Common myeloid progenitor, CD34-positive (primary cell): ENCODE data around the gene SRSF1.

Source experiments
- CTCF ChIA-PET: fragments of 350-600 bp; sonication (Branson Sonifier 250); formaldehyde crosslinking; loops from one replicate; lab custom pipeline; 2021; ENCODE audit warnings: antibody characterized with exemption; lab: Charles Lee
- POLR2A ChIA-PET: fragments of 350-600 bp; sonication (Branson Sonifier 250); formaldehyde crosslinking; loops from one replicate; lab custom pipeline; 2021; ENCODE audit warnings: antibody characterized with exemption; lab: Charles Lee
- DNase-seq, 3 donors: peaks; one replicate each; pipeline versions ENCODE4 v3.0.0 to v3.0.0-alpha.2; 2013
- H3K27ac ChIP-seq, 2 experiments: 1 replicate in 1 of 2; 2 replicates in 1 of 2; pipeline ENCODE4 v1.7.0; 2013; ENCODE audit warnings: inconsistent platforms in 2 of 2, low read length in 2 of 2, mild to moderate bottlenecking in 2 of 2, low read depth in 1 of 2, moderate library complexity in 1 of 2; ENCODE audit not compliant: severe bottlenecking in 2 of 2, insufficient read depth in 1 of 2, poor library complexity in 1 of 2
- H3K27me3 ChIP-seq, 5 experiments: replicated peaks in 2 of 5; 1 replicate in 3 of 5; 2 replicates in 2 of 5; pipeline versions ENCODE4 v1.6.1 to v1.7.0; 2013; ENCODE audit warnings: low read length in 4 of 5, mild to moderate bottlenecking in 2 of 5, moderate library complexity in 2 of 5, inconsistent platforms in 1 of 5; ENCODE audit not compliant: insufficient read depth in 5 of 5, control insufficient read depth in 4 of 5
- H3K36me3 ChIP-seq, 4 experiments: 1 replicate in 2 of 4; 2 replicates in 2 of 4; pipeline versions ENCODE4 v1.6.1 to v1.7.0; 2013; ENCODE audit warnings: low read length in 3 of 4, control low read depth in 1 of 4, mild to moderate bottlenecking in 1 of 4; ENCODE audit not compliant: control insufficient read depth in 4 of 4, insufficient read depth in 4 of 4
- H3K4me1 ChIP-seq, 4 experiments: 1 replicate in 3 of 4; 2 replicates in 1 of 4; pipeline versions ENCODE4 v1.6.1 to v1.7.1; 2013; ENCODE audit warnings: low read length in 3 of 4, mild to moderate bottlenecking in 3 of 4, control low read depth in 1 of 4, inconsistent platforms in 1 of 4, moderate library complexity in 1 of 4; ENCODE audit not compliant: control insufficient read depth in 4 of 4, insufficient read depth in 4 of 4; ENCODE audit errors: control extremely low read depth in 1 of 4
- H3K4me3 ChIP-seq, 7 experiments: 1 replicate in 4 of 7; 2 replicates in 3 of 7; pipeline versions ENCODE4 v1.5.1 to v1.7.0; 2013; ENCODE audit warnings: mild to moderate bottlenecking in 7 of 7, low read length in 6 of 7, moderate library complexity in 6 of 7, inconsistent platforms in 2 of 7, low read depth in 2 of 7, control low read depth in 1 of 7; ENCODE audit not compliant: insufficient read depth in 4 of 7, control insufficient read depth in 1 of 7; ENCODE audit errors: extremely low read depth in 1 of 7
- H3K9me3 ChIP-seq, 5 experiments: 1 replicate in 4 of 5; 2 replicates in 1 of 5; pipeline versions ENCODE4 v1.6.1 to v1.7.1; 2013; ENCODE audit warnings: low read length in 4 of 5, mild to moderate bottlenecking in 2 of 5, inconsistent platforms in 1 of 5, low read depth in 1 of 5, moderate library complexity in 1 of 5; ENCODE audit not compliant: control insufficient read depth in 4 of 5, insufficient read depth in 2 of 5; ENCODE audit errors: control extremely low read depth in 1 of 5
- WGBS: methylation state at CpG from one replicate; pipeline ENCODE4 v1.1.5; 2013; ENCODE audit not compliant: insufficient coverage; 5-methylcytosine and 5-hydroxymethylcytosine counted together

SRSF1 gene

DNA sequence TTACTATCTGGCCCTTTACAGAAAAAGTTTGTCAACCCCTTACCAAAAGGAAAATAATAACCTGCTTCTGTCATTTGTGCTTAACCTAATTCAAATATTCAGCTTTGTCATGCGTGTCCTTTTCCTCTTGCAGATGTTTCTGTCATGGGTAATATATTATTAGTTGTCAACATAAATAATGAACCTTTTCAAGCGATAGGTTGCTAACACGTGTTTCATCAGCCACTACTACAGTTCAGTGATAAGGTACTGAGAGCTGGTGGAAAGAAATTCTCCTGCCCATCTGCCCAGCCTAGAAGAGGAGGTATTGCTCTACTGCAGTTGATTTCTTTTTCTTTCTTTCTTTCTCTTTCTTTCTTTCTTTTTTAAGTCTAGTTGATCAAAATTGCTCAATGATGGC, 12.0 kb upstream of the SRSF1 start:
- ChIA-PET POLR2A (interaction anchor here (0.6 kb wide), 2 partner anchors 248 to 1106 kb away, joined by 3 to 4 read pairs; no protein-coding TSS in a partner anchor), CTCF (interaction anchor here (0.7 to 1.1 kb wide), 2 partner anchors 26 to 187 kb away, joined by 3 read pairs; no protein-coding TSS in a partner anchor)
- Histone ChIP-seq H3K9me3 (no peaks in the 10 kb centered on the region), H3K27me3 (peaks cover 0 to 3% (median 0%) of the 10 kb centered on the region in 5 experiments), H3K27ac (no peak overlapping the region), H3K4me1 (no peaks in the 10 kb centered on the region), H3K36me3 (no peaks in the 10 kb centered on the region), H3K4me3 (no peak overlapping the region)
- DNase-seq = no peak
- WGBS = no CpG with 5 or more reads among the region's 3 CpGs

DNA sequence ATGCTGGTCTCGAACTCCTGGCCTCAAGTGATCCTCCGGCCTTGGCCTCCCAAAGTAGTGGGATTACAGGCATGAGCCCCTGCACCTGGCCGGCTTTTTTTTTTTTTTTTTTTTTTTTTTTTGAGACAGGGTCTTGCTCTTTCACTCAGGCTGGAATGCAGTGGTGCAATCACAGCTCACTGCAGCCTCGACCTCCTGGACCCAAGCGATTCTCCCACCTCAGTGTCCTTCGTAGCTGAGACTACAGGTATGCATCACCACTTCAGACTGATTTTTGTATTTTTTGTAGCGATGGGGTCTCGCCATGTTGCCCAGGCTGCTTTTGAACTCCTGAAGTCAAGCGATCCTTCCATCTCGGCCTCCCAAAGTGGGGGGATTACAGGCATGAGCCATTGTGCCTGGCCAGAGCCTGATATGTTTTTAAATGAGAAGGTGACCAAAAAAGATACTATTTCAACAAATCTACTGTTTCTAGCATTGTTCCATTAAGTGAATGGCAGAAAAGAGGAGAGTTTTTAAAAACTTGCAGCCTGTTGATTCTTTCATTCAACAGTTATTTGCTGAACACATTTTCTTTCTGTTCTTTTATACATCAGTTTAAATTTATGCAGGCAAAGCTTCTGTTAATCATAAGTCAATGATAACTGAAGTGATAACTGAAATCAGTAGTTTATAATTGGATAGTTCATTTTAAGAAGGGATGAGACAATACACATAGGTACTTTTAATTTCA, 3.2 kb upstream of the SRSF1 start:
- 99% methylated on average over 7 of the region's 10 CpGs for WGBS
- CTCF ChIA-PET = interaction anchor here (1.5 to 2.6 kb wide), 2 partner anchors 14 to 29 kb away, joined by 3 to 6 read pairs; no protein-coding TSS in a partner anchor

DNA sequence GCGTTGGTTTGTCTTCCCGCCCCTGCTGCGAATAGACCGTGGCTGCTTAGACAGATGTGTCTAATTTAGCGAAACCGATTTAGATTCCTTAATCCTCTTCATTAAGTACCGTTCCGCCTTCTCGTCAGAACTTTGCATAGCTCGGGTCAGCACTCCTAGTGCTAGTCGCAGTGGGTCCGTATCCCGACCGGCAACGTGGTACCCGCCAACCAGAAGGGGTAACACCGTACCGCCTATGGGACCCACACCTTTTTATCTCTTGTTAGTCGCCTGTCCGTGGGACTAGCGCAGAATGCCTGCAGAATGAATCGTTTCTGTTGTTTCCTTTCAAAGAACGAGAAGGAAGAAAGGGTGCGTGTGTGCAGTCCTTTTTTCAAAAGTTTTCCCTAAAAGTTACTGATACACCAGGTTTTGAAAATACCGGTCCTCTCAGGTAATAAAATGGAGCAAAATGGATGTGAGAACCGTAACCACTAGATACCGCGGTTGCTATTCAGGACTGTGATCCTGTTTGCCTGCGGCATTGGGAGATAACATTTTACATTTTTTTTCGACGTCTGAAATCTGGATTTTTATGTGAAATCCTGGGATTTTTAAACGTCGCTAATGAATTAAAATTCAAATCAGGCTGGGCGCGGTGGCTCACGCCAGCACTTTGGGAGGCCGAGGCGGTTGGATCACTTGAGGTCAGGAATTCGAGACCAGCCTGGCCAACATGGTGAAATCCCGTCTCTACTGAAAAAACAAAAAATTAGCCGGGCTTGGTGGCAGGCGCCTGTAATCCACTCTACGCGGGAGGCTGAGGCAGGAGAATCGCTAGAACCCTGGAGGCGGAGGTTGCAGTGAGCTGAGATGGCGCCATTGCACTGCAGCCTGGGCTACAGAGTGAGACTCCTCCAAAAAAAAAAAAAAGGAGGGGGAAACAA, 998 bp upstream of the SRSF1 start:
- WGBS = 24% methylated on average over 42 of the region's 47 CpGs
- Histone ChIP-seq H3K27ac (peak overlapping the region in 1 of 2 experiments; percentile 98), H3K36me3 (peaks cover 10 to 30% (median 21%) of the 10 kb centered on the region in 4 experiments), H3K4me3 (peak overlapping the region; percentile 73 to 100 (median 99)), H3K9me3 (no peaks in the 10 kb centered on the region), H3K4me1 (peaks cover 18 to 40% (median 33%) of the 10 kb centered on the region in 4 experiments), H3K27me3 (no peaks in the 10 kb centered on the region)
- CTCF ChIA-PET = interaction anchor here (0.7 to 2.7 kb wide), 6 partner anchors 12 to 336 kb away, joined by 3 to 17 read pairs (median 4); no protein-coding TSS in a partner anchor
- DNase-seq = peak in 2 of 3 donors; percentile 41 to 45
- POLR2A ChIA-PET = interaction anchor here (1.1 to 2.1 kb wide), 5 partner anchors 12 to 197 kb away, joined by 3 to 7 read pairs (median 4); partner anchors contain the start of gene DYNLL2

More for the DNA sequence above, 3.2 kb upstream of the SRSF1 start:
- Histone ChIP-seq H3K27me3 (no peaks in the 10 kb centered on the region), H3K4me3 (no peak overlapping the region), H3K4me1 (peaks cover 9 to 18% (median 17%) of the 10 kb centered on the region in 4 experiments), H3K9me3 (no peaks in the 10 kb centered on the region), H3K36me3 (peaks cover 0 to 9% (median 4%) of the 10 kb centered on the region in 4 experiments), H3K27ac (no peak overlapping the region)
- POLR2A ChIA-PET = no interaction called here
- DNase-seq = no peak

DNA sequence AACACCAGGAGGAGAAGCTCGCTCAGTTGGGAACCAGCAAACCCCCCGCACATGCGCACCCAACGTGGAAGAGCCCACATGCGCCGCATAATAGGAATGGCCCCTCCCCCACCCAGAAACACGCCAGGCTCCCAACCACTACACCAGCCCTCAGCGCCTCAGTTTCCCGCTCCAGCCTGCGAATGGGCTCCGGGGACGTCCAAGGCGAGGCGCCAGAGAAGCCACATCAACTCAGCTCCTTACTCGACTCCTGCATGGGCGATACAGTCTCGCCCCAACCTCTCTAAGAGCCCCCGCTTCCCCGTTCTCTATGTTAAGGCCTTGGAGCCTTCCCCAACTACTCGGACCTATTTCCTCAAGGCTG, 504 bp downstream of the SRSF1 start:
- POLR2A ChIA-PET = interaction anchor here (1.0 to 2.1 kb wide), 6 partner anchors 9 to 130 kb away, joined by 3 to 7 read pairs (median 4); partner anchors contain the start of genes DYNLL2 and VEZF1
- under 1% methylated on average over 19 of the region's 20 CpGs for WGBS
- no peaks in the 10 kb centered on the region for H3K27me3 ChIP-seq

DNA sequence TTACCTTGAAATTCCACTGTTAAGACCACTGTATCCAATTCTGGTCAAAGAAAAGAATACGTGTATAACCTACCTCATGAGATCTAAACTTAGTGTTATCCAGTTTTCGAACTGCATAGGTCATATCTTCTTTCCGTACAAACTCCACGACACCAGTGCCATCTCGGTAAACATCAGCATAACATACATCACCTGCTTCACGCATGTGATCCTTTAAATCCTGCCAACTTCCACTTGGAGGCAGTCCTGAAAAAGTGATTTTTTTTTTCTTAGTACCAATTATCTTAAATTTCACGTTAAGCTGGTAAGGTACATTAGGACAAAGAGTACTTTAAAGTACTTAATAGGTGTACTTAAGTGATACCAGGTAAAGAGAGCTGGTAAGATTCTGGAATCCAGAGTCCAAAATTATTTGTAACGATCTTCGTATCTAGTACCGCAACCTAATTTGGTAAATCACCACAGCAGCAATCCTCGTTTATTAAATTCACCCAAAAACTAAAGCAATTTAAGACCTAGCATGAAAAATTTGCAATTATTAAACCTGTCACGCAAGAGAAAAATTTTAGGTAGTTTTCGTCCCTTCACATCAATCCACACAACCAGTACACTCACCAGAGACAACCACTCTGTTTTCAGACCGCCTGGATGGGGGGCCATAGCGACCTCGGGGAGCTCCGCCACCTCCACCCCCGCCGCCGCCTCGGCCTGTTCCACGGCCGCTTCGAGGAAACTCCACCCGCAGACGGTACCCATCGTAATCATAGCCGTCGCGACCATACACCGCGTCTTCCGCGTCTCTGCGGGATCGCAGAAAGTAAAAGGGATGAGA, 1.1 kb downstream of the SRSF1 start:
- peak in 1 of 3 donors; percentile 42 for DNase-seq
- POLR2A ChIA-PET = interaction anchor here (1.4 to 2.1 kb wide), 3 partner anchors 8 to 129 kb away, joined by 3 to 7 read pairs (median 7); partner anchors contain the start of gene DYNLL2
- 20% methylated on average over 12 of the region's 36 CpGs for WGBS
- H3K27ac ChIP-seq = peak overlapping the region; percentile 93 to 98
- H3K4me1 ChIP-seq = peaks cover 18 to 45% (median 35%) of the 10 kb centered on the region in 4 experiments
- H3K27me3 ChIP-seq = no peaks in the 10 kb centered on the region
- no peaks in the 10 kb centered on the region for H3K9me3 ChIP-seq
- peaks cover 16 to 48% (median 30%) of the 10 kb centered on the region in 4 experiments for H3K36me3 ChIP-seq
- peak overlapping the region; percentile 73 to 100 (median 99) for H3K4me3 ChIP-seq
- CTCF ChIA-PET = interaction anchor here (1.2 to 2.7 kb wide), 3 partner anchors 10 to 151 kb away, joined by 7 to 17 read pairs (median 9); no protein-coding TSS in a partner anchor

More for the DNA sequence above, 504 bp downstream of the SRSF1 start:
- H3K9me3 ChIP-seq = no peaks in the 10 kb centered on the region
- CTCF ChIA-PET = interaction anchor here (1.2 to 2.7 kb wide), 4 partner anchors 10 to 335 kb away, joined by 3 to 17 read pairs (median 8); no protein-coding TSS in a partner anchor
- H3K4me3 ChIP-seq = peak overlapping the region; percentile 73 to 100 (median 99)
- H3K27ac ChIP-seq = peak overlapping the region; percentile 93 to 98
- peaks cover 12 to 42% (median 29%) of the 10 kb centered on the region in 4 experiments for H3K36me3 ChIP-seq
- peaks cover 18 to 45% (median 35%) of the 10 kb centered on the region in 4 experiments for H3K4me1 ChIP-seq
- DNase-seq = peak in 1 of 3 donors; percentile 43
